H9 (cell line): ENCODE measurements around the gene CLOCK. TPM values are rescaled to one million over a fixed set of nuclear protein-coding genes. Genes with fewer than 3 reads are reported as not detected.

Experiments
- DNase-seq: peaks from one replicate; pipeline ENCODE4 v3.0.0-alpha.2; 2017
- H2AFZ ChIP-seq: one replicate; pipeline ENCODE4 v1.6.1; 2013; ENCODE audit warnings: mild to moderate bottlenecking, low read length, control low read depth, moderate library complexity
- H2AK5ac ChIP-seq: 2 replicates; pipeline ENCODE4 v1.6.1; 2013; ENCODE audit warnings: low read length, control low read depth, mixed read lengths; ENCODE audit not compliant: insufficient read length
- H2BK120ac ChIP-seq: one replicate; pipeline ENCODE4 v1.6.1; 2013; ENCODE audit warnings: low read depth, mild to moderate bottlenecking, low read length, control low read depth, inconsistent platforms; ENCODE audit not compliant: poor library complexity, severe bottlenecking
- H2BK12ac ChIP-seq: 2 replicates; pipeline ENCODE4 v1.6.1; 2013; ENCODE audit warnings: low read length, control low read depth, mixed read lengths, low read depth; ENCODE audit not compliant: insufficient read length
- H2BK15ac ChIP-seq: 2 replicates; pipeline ENCODE4 v1.6.1; 2013; ENCODE audit warnings: low read depth, low read length, control low read depth
- H2BK20ac ChIP-seq: one replicate; pipeline ENCODE4 v1.6.1; 2013; ENCODE audit warnings: low read depth, mild to moderate bottlenecking, low read length, control low read depth, inconsistent platforms; ENCODE audit not compliant: poor library complexity, severe bottlenecking
- H2BK5ac ChIP-seq: 2 replicates; pipeline ENCODE4 v1.6.1; 2013; ENCODE audit warnings: low read length, control low read depth, mixed read lengths; ENCODE audit not compliant: insufficient read length
- H3K14ac ChIP-seq: 2 replicates; pipeline ENCODE4 v1.6.1; 2013; ENCODE audit warnings: low read length, control low read depth; ENCODE audit not compliant: insufficient read depth
- H3K18ac ChIP-seq: 2 replicates; pipeline ENCODE4 v1.6.1; 2013; ENCODE audit warnings: low read depth, mild to moderate bottlenecking, mixed read lengths, low read length, control low read depth; ENCODE audit not compliant: insufficient read length
- H3K23ac ChIP-seq: 2 replicates; pipeline ENCODE4 v1.6.1; 2013; ENCODE audit warnings: low read length, control low read depth, mixed read lengths, low read depth; ENCODE audit not compliant: insufficient read length
- H3K23me2 ChIP-seq: 2 replicates; pipeline ENCODE4 v1.6.1; 2013; ENCODE audit warnings: low read depth, mild to moderate bottlenecking, mixed read lengths, low read length, control low read depth; ENCODE audit not compliant: insufficient read length, poor library complexity, severe bottlenecking
- H3K27ac ChIP-seq: 2 replicates; pipeline ENCODE4 v1.5.1; 2013; ENCODE audit warnings: low read length, control low read depth, mixed read lengths, low read depth; ENCODE audit not compliant: insufficient read length
- H3K27me3 ChIP-seq: 2 replicates; pipeline ENCODE4 v1.6.1; 2013; ENCODE audit warnings: low read length, control low read depth, inconsistent platforms; ENCODE audit not compliant: insufficient read depth
- H3K4ac ChIP-seq: 2 replicates; pipeline ENCODE4 v1.6.1; 2013; ENCODE audit warnings: low read depth, mild to moderate bottlenecking, control low read depth, inconsistent platforms, low read length, moderate library complexity
- H3K4me1 ChIP-seq: 2 replicates; pipeline ENCODE4 v1.6.1; 2013; ENCODE audit warnings: low read length, control low read depth, inconsistent platforms; ENCODE audit not compliant: insufficient read depth
- H3K4me2 ChIP-seq: 2 replicates; pipeline ENCODE4 v1.6.1; 2013; ENCODE audit warnings: low read length, control low read depth, mixed read lengths; ENCODE audit not compliant: insufficient read length, insufficient read depth
- H3K56ac ChIP-seq: 2 replicates; pipeline ENCODE4 v1.6.1; 2013; ENCODE audit warnings: low read depth, mild to moderate bottlenecking, mixed read lengths, low read length, control low read depth; ENCODE audit not compliant: insufficient read length
- H3K79me1 ChIP-seq: 2 replicates; pipeline ENCODE4 v1.6.1; 2013; ENCODE audit warnings: low read depth, mild to moderate bottlenecking, moderate library complexity, low read length, control low read depth, inconsistent platforms; ENCODE audit not compliant: insufficient read depth, poor library complexity, severe bottlenecking
- H3K79me2 ChIP-seq: 2 replicates; pipeline ENCODE4 v1.6.1; 2013; ENCODE audit warnings: low read length, control low read depth, inconsistent platforms; ENCODE audit not compliant: insufficient read depth
- H3K9ac ChIP-seq: 2 replicates; pipeline ENCODE4 v1.6.1; 2013; ENCODE audit warnings: low read length, control low read depth, mixed read lengths; ENCODE audit not compliant: insufficient read length; ENCODE audit errors: extremely low read depth
- H3K9me3 ChIP-seq: one replicate; pipeline ENCODE4 v1.6.1; 2013; ENCODE audit warnings: low read depth, low read length, inconsistent platforms; ENCODE audit not compliant: control insufficient read depth
- H3T11ph ChIP-seq: one replicate; pipeline ENCODE4 v1.6.1; 2013; ENCODE audit warnings: mild to moderate bottlenecking, low read length, control low read depth, inconsistent platforms
- H4K20me1 ChIP-seq: one replicate; pipeline ENCODE4 v1.6.1; 2013; ENCODE audit not compliant: control insufficient read depth, insufficient read length, insufficient read depth
- H4K5ac ChIP-seq: 2 replicates; pipeline ENCODE4 v1.6.1; 2013; ENCODE audit warnings: low read depth, mild to moderate bottlenecking, mixed read lengths, low read length, control low read depth; ENCODE audit not compliant: insufficient read length
- H4K8ac ChIP-seq: replicated peaks from 2 replicates; pipeline ENCODE4 v1.6.1; 2013; ENCODE audit warnings: low read length, control low read depth, mixed read lengths, low read depth; ENCODE audit not compliant: insufficient read length
- H4K91ac ChIP-seq: 2 replicates; pipeline ENCODE4 v1.6.1; 2013; ENCODE audit warnings: low read depth, mild to moderate bottlenecking, moderate library complexity, mixed read lengths, low read length, control low read depth; ENCODE audit not compliant: insufficient read length
- H3K27ac Mint-ChIP-seq, 3 experiments: 2 replicates in 2 of 3; 3 replicates in 1 of 3; pipeline ENCODE4 v1.8.0; 2020 to 2021; ENCODE audit warnings: mixed read lengths in 3 of 3, mild to moderate bottlenecking in 1 of 3, moderate library complexity in 1 of 3
- H3K27me3 Mint-ChIP-seq: 2 replicates; pipeline ENCODE4 v1.8.0; 2021; ENCODE audit warnings: low read depth, mild to moderate bottlenecking, moderate library complexity, mixed read lengths
- H3K36me3 Mint-ChIP-seq, 3 experiments: 2 replicates in 2 of 3; 3 replicates in 1 of 3; pipeline ENCODE4 v1.8.0; 2020 to 2021; ENCODE audit warnings: low read depth in 3 of 3, mixed read lengths in 3 of 3; ENCODE audit not compliant: insufficient read depth in 1 of 3
- H3K4me1 Mint-ChIP-seq, 2 experiments: 2 replicates each; pipeline ENCODE4 v1.8.0; 2020; ENCODE audit warnings: mixed read lengths in 2 of 2
- H3K4me3 Mint-ChIP-seq, 2 experiments: 2 replicates in 1 of 2; 3 replicates in 1 of 2; pipeline ENCODE4 v1.8.0; 2020 to 2021; ENCODE audit warnings: mild to moderate bottlenecking in 2 of 2, mixed read lengths in 2 of 2, moderate library complexity in 1 of 2
- H3K9me3 Mint-ChIP-seq, 2 experiments: 2 replicates in 1 of 2; 3 replicates in 1 of 2; pipeline ENCODE4 v1.8.0; 2020; ENCODE audit warnings: mild to moderate bottlenecking in 2 of 2, mixed read lengths in 2 of 2, moderate library complexity in 1 of 2
- CTCF ChIP-seq: fragments of 200-600 bp; sonication (generic); conservative IDR thresholded peaks from 3 replicates; pipeline ENCODE4 v1.8.0; 2021; ENCODE audit warnings: antibody characterized with exemption, mild to moderate bottlenecking
- WGBS: extraction: QIAGEN DNeasy Blood & Tissue Kit; methylation state at CpG from one replicate; pipeline ENCODE4 v1.1.7; 2013; ENCODE audit warnings: missing lambda C conversion rate, low lambda C conversion rate, mixed read lengths; ENCODE audit not compliant: insufficient read length; ENCODE audit errors: extremely low coverage; 5-methylcytosine and 5-hydroxymethylcytosine counted together
- total RNA-seq: library from RNA; stranded (reverse); gene quantifications from 2 replicates; pipeline ENCODE4 v1.2.1, GENCODE V29; 2021

The CLOCK gene
- total RNA-seq, 1 experiment from 2014 or later, result 16.2 TPM

- no CpG with 5 or more reads among the region's 1 CpG for WGBS
- Histone ChIP-seq H4K20me1 (no peaks in the 10 kb centered on the region), H4K91ac (no peak overlapping the region), H3K56ac (no peak overlapping the region), H3K27me3 (no peaks in the 10 kb centered on the region), H3K4ac (no peak overlapping the region), H3K9me3 (peaks cover 8% of the 10 kb centered on the region), H3K4me2 (no peak overlapping the region), H3K79me2 (no peaks in the 10 kb centered on the region), H3K4me1 (no peaks in the 10 kb centered on the region; the same call in 1 of the 2 replicates), H4K5ac (no peak overlapping the region), H2BK5ac (no peak overlapping the region), H3K9ac (no peak overlapping the region), H3K27ac (no peak overlapping the region), H3K14ac (no peak overlapping the region), H3K23ac (no peak overlapping the region), H2AFZ (no peak overlapping the region), H2BK120ac (no peak overlapping the region), H2BK20ac (no peak overlapping the region), H2AK5ac (no peak overlapping the region), H3K79me1 (no peaks in the 10 kb centered on the region), H3T11ph (no peak overlapping the region), H3K23me2 (no peaks in the 10 kb centered on the region), H4K8ac (no peak overlapping the region), H3K18ac (no peak overlapping the region), H2BK12ac (no peak overlapping the region), H2BK15ac (no peak overlapping the region)
- H3K27me3 Mint-ChIP-seq, result no peaks in the 10 kb centered on the region
- no peak for DNase-seq
- H3K9me3 Mint-ChIP-seq, result peaks cover 36 to 40% of the 10 kb centered on the region in 2 experiments
- peaks cover 18 to 29% (median 26%) of the 10 kb centered on the region in 3 experiments for H3K36me3 Mint-ChIP-seq
- H3K27ac Mint-ChIP-seq, result no peak overlapping the region
- H3K4me1 Mint-ChIP-seq, result peaks cover 3 to 4% of the 10 kb centered on the region in 2 experiments; a peak in 1 of 4 replicates
- no peak for TF ChIP-seq CTCF
- no peak overlapping the region for H3K4me3 Mint-ChIP-seq
Measured at GRCh38 chr4:55574252-55574651, 27.5 kb upstream of the CLOCK start.
